ENCODE measurements around the gene IMMP2L.

IMMP2L gene

DNA sequence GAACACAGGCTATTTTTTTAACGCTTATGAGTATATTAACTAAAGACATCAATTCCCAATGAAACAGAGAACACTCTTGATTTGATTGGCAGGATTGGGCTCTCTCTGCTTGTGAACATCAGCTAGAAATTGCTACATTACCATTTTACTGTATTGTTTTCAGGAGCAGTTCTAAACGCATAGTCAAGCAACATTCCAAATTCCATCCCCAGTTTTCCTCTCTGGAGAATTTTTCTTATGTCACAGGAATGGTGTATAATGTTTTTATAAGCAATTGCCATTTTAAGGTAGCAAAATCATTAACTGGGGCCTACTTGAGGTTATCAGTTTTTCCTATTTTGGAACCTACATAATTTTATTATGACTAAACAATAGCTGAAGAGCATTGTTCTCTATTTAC, 748.3 kb downstream of the IMMP2L start:
- no peak overlapping the region for H3K27ac Mint-ChIP-seq
- H3K36me3 Mint-ChIP-seq (ENCODE audit: low read depth) = no peaks in the 10 kb centered on the region
- H3K27me3 Mint-ChIP-seq (ENCODE audit: low read depth, poor library complexity) = no peaks in the 10 kb centered on the region
- H3K4me3 Mint-ChIP-seq = no peak overlapping the region
- H3K4me1 Mint-ChIP-seq = no peaks in the 10 kb centered on the region
- DNase-seq = no peak
- TF ChIP-seq, protein P1, sequence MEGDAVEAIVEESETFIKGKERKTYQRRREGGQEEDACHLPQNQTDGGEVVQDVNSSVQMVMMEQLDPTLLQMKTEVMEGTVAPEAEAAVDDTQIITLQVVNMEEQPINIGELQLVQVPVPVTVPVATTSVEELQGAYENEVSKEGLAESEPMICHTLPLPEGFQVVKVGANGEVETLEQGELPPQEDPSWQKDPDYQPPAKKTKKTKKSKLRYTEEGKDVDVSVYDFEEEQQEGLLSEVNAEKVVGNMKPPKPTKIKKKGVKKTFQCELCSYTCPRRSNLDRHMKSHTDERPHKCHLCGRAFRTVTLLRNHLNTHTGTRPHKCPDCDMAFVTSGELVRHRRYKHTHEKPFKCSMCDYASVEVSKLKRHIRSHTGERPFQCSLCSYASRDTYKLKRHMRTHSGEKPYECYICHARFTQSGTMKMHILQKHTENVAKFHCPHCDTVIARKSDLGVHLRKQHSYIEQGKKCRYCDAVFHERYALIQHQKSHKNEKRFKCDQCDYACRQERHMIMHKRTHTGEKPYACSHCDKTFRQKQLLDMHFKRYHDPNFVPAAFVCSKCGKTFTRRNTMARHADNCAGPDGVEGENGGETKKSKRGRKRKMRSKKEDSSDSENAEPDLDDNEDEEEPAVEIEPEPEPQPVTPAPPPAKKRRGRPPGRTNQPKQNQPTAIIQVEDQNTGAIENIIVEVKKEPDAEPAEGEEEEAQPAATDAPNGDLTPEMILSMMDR (IDR thresholded peaks at IDR 0.05) = no peak
- peaks cover 9% of the 10 kb centered on the region for H3K9me3 Mint-ChIP-seq

DNA sequence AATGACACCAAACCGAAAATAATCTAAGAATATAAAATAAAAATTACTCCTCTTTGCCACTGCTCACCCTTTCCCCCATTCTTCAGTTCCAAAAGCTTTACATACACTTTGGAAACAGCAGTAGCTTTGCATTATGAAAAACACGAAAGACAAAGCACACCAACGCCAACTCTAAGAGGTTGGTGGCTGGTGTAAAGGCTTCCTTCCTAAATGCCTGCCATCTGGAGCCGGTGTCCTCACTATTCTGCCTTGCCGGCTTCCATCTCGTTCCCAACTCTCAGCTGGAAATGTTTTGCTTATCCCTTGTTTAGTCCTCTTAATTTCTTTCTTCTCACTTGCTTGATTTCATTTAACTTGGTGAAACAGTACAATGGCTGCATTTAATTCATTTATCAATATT, 752.5 kb downstream of the IMMP2L start:
- Mint-ChIP-seq H3K4me1 (no peaks in the 10 kb centered on the region), H3K36me3 (ENCODE audit: low read depth) (no peaks in the 10 kb centered on the region), H3K4me3 (no peak overlapping the region), H3K27me3 (ENCODE audit: low read depth, poor library complexity) (no peaks in the 10 kb centered on the region), H3K27ac (no peak overlapping the region), H3K9me3 (no peaks in the 10 kb centered on the region)
- TF ChIP-seq, protein P1 (IDR thresholded peaks at IDR 0.05) = no peak
- no peak for DNase-seq

DNA sequence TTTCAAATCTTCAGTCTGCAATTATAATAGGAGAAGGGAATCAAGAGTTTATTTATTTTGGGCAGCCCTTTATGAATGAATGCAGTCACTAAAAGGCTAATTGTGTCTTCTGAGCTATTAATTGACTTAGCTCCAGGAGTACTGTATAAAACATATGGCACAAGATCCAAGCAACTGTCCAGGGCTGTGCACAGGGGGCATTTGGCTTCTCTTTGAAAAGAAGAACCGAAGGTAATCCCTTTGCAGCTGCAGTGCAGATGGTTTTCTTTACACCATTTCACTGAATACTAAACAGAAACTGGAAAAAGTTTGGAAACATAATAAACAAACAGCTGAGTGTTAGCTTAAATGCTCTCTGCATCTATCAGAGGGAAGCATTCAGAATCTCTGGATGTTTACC, 753.9 kb downstream of the IMMP2L start:
- H3K36me3 Mint-ChIP-seq (ENCODE audit: low read depth) = no peaks in the 10 kb centered on the region
- no peaks in the 10 kb centered on the region for H3K4me1 Mint-ChIP-seq
- H3K27ac Mint-ChIP-seq = no peak overlapping the region
- DNase-seq = no peak
- H3K4me3 Mint-ChIP-seq = no peak overlapping the region
- H3K9me3 Mint-ChIP-seq = no peaks in the 10 kb centered on the region
- H3K27me3 Mint-ChIP-seq (ENCODE audit: low read depth, poor library complexity) = no peaks in the 10 kb centered on the region
- TF ChIP-seq, protein P1 (IDR thresholded peaks at IDR 0.05) = no peak

DNA sequence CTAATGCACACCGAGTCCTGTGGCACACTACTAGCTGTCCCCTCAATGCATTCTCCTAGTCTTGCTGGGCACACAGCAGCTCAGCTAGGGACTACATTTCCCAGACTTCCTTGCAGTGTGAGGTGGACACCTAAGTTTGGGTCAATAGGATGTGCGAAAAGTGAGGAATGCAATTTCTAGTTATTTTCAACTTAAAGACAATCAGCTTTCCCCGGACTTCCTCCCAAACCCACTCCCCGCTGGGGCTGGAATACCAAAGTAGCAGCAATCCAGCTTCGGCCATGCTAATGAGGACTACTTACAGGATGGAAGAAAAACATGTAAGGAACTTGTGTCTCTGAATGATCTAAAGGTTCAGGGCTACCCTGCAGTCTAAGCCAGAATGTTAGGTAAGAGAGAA, 757.8 kb downstream of the IMMP2L start:
- Mint-ChIP-seq H3K27me3 (ENCODE audit: low read depth, poor library complexity) (no peaks in the 10 kb centered on the region), H3K36me3 (ENCODE audit: low read depth) (no peaks in the 10 kb centered on the region), H3K9me3 (no peaks in the 10 kb centered on the region), H3K4me3 (peak overlapping the region; percentile 74), H3K27ac (no peak overlapping the region), H3K4me1 (no peaks in the 10 kb centered on the region)
- no peak for DNase-seq
- TF ChIP-seq, protein P1 (IDR thresholded peaks at IDR 0.05) = no peak

DNA sequence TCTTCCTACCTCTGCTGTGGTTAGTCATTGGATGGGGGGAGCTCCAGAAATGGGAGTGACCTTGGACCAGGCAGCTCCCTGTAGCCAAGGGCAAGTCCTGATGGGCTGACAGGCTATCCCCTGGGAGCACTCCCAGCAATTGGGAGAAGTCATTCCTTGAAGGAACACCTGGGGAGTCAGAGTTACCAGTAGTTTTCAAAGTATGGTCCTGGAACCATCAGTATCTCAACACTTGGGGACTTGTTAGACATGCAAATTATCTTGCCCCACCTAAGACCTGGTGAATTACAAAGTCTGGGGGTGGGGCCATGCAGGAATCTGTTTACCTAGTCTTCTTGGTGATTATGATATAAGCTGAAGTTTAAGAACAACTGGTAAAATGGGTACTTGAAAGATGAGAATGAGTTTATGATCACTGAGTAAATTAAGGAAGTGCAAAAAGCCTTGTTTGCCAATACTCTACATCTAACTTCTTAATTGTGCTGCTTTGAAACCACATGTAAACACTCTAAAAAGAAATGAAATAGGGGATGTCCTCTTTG, 758.6 kb downstream of the IMMP2L start:
- Mint-ChIP-seq H3K27me3 (ENCODE audit: low read depth, poor library complexity) (no peaks in the 10 kb centered on the region), H3K9me3 (no peaks in the 10 kb centered on the region), H3K36me3 (ENCODE audit: low read depth) (no peaks in the 10 kb centered on the region), H3K4me3 (no peak overlapping the region), H3K4me1 (no peaks in the 10 kb centered on the region), H3K27ac (no peak overlapping the region)
- TF ChIP-seq, protein P1 (IDR thresholded peaks at IDR 0.05) = no peak
- no peak for DNase-seq

DNA sequence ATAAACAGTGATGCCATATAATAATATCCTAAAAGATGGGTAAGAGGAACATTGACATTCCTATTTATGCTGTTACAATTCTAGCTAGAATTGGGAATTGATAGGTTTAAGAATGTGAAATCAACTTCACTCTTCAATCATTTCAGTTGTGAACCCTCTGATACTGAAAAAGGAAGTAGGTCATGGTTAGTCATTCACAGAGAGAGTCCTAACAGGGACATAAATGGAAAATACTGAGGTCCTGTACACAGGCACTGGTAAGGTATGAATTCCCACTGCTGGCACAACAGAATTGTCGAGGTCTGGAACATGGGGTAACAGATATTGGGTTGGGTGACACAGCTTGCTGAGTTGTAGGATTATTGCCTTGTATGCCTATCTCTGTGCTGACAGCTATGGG, 760.8 kb downstream of the IMMP2L start:
- Mint-ChIP-seq H3K36me3 (ENCODE audit: low read depth) (no peaks in the 10 kb centered on the region), H3K9me3 (no peaks in the 10 kb centered on the region), H3K27ac (no peak overlapping the region), H3K27me3 (ENCODE audit: low read depth, poor library complexity) (no peaks in the 10 kb centered on the region), H3K4me1 (no peaks in the 10 kb centered on the region), H3K4me3 (no peak overlapping the region)
- TF ChIP-seq, protein P1 (IDR thresholded peaks at IDR 0.05) = no peak
- DNase-seq = no peak

Data from nephron progenitor cell (in vitro differentiated cells).